NCI-H1436 (cell line): ENCODE results near the gene BACH2.
"Not testable (repeated sequence)": the region's sequence is repeated elsewhere in the genome, so short reads cannot be mapped to it uniquely, and the experiment has no call there.

ENCODE experiments used
- DNase-seq: peaks from one replicate; lab custom pipeline; 2025; lab: John Stamatoyannopoulos, UW

Gene BACH2

DNA sequence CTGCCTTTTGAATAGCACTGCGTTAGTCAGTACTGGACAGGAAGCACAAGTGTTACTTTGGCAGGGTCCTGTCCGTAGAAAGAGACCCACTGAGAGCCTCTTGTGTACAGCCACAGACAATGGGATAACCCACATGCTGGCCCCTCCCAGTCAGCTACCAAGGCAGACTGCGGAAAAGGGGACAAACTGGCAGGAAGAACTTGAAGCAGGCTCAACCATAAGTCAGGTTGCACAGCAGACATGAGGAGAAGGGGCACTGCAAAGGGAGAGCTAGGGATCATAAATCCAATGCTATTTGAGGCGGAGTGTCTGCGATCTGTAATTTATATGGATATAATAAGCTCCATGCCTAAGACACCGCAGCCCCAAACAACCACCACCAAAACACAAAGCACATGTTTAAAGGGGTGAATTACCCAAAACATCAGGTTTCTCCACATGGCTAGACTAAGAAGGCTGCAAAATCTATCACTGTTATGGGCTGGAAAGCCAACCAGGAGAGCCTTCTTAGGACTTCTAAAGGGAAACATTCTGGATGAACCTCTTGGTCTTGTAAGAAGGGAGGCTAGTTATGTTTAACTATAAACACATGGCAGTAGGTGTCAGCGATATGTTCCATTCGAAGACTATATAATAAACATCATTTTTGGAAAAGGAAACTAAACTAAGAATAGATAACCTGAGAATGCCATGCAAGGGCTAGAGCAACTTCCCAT, 141.7 kb downstream of the BACH2 start:
- no peak for DNase-seq

DNA sequence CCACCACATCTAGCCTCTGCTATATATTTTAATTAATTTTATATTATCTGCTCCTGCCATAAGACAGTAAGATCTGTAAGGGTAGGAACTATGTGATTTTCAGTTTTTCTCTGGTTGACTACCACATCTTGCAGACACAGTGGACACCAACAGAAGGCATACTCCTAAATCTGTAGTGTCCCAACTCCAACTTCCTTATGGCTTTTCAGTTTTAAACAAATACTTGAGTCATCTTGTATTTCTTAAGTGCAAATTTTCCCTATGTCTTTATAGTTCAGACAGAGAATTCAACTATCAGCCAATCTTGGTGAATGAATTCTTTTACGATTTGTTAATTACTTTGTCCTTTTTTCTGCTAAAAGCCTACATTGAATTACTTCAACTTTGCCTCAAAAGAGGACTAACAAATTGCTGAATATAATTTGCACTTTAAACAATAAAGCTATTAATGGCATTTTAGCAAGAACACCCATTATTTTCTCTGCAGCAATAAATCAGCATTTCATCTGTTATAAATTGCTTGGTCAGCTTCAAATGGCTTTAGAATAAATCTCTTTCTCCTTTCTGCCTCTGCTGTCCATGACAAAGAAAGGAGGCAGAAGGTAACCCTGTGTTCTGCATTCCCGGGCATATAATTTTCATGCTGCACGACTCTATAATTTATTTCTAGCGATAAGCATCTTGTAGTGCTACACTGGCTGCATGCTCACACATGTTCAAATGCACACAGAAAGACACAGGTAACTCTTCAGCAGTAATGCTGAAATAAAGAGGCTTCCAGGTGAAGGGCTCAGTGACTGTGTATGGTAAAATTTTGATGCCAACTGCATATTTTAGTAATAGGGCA, 144.8 kb downstream of the BACH2 start:
- DNase-seq: no peak

DNA sequence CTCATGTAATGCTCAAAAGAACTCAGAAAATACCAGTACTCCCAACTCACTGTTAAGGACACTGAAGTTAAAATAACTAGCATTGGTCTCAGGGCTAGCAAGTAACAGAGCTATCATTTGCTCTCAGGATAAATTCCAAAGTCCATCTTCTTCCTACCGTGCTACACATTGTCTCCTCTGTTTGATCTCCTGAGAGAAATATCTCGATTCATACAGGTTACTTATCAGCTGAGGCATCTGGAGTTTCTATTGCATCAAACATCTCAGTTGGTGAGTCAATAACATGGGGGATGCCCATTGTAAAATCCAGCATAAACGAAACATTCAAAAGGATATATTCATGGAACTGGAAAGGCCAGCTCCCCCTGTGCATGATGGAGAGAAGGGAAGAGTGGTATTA, 147.4 kb downstream of the BACH2 start:
- DNase-seq: no peak

DNA sequence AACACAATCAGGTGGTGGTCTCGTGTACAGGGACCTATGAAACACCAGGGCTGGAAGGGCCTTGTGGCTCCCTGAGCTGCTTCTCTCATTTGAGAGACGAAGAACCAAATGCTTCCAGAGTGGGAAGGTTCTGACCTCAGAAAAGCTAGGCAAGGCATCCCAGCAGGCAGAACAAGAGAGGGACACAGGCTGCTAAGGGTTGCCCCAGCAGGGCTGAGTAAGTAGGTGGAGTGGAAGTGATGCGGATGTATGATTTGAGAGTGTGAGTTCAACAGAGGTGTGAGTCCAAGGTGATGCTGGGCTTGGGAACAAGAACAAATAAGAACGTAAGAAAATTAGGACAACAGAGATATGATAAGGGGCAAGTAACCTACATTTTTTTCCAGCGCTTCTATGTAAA, 147.8 kb downstream of the BACH2 start:
- no peak for DNase-seq

DNA sequence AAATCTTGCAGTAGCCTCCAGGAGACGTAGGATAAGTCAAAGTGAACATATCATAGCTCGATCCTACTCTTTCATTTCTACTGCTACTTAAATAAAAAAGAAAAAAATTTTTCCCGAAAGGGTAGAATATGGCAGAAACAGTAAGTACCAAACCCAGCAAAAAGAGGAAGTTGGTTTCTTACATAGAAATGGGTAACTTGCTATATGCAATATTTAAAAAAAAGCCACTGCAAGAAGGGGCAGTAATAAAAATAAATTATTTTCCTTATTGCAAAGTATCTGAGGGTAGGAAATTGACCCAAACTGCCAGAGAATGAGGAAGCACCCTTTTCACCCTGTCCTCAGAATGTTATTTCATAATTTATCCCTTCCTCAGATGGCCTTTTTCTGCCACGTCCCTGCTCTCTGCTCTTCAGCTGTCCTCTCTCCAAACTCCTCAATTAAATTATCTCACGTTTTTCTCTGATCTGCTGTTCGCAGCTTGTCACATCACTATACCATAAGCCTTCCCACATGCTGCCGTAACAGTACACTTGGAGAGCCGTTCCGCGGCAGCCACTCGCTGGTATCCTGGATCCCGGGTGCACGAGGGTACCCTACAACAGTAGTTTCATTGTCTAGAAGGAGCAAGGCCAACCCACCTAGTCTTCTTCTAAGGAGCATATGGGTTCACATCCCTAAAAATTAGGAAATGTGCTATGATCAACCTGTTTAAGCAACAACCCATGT, 149.6 kb downstream of the BACH2 start:
- no peak for DNase-seq

DNA sequence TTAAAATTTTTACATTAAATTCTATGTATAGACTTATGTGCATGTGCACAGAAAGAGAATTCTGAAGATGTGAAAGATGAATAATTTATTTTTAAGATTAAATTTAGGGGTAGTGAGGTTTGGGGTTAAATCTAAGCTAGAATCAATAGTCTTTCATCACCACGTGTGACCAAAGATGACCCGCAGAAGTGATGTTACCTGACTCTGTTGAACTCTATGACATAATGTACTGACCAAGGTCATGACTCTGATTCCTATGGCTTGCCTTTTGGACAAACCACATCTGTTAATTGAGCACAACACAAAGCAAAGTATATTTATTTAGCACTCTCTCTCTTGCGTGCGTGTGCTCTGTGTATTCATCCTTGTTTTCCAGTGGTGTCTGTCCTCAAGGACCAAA, 150.6 kb downstream of the BACH2 start:
- no peak for DNase-seq

DNA sequence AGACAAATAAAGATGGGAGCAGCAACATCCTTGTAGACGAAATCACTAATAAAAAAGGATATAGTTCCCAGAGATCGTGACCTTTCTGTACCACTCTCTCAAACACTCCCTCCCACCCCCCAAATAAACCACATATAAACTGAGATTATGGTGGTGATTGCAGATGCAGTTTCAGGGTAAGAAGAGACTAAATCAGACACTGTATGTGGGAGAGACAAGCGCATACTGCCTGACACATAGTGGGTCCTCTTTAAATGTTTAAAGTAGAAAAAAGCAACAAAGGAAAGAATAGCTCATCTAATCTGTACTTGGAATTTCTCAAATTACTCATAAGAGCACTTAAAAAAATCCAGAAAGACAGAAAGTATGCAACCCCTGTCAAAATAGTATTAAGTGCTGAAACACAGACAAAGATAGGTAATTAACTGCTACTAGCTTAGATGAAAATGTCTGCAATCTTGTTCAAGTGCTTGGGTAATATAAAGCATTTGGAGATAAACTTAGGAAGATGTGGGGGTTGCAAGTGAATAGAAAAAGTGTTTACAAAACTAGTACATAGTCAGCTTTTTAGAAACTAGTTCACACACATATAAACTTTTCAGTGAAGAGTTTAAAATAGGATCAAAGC, 151.6 kb downstream of the BACH2 start:
- DNase-seq: no peak

DNA sequence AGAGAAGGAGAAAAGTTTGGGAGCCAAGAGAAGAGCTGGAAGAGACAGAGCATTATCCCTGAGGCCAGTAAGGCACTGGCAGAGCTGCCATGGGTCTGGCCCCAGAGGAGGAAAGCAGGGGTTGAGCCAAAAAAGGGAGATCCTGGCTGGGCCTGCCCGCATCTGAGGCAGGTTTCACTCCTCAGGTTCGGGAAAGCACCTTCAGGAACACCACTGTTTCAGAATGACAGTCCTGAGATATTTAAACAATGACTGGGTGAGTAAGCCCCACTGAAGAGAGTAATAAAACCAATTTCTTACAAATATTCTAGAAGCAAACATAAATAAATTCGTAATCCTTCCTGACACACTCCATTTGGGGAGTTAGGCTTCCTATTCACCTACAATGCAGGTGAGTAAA, 152.2 kb downstream of the BACH2 start:
- no peak for DNase-seq

DNA sequence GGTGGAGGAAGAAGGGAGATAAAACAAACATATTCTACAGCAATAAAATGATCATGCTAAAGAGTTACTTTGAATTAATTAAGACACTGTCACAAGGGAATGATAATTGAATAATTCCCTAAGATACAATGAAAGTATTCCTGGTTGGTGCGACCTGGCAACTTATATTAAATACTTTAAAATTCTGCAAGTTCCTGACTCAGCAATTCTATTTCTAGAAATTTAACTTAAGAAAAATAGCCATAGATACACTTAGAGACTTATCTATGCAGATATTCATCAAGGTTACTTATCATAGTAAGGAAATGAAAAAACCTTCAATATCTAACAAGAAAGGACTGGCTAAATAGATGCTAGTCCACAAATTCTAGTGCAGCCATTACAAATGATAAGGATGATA, 156.0 kb downstream of the BACH2 start:
- no peak for DNase-seq

DNA sequence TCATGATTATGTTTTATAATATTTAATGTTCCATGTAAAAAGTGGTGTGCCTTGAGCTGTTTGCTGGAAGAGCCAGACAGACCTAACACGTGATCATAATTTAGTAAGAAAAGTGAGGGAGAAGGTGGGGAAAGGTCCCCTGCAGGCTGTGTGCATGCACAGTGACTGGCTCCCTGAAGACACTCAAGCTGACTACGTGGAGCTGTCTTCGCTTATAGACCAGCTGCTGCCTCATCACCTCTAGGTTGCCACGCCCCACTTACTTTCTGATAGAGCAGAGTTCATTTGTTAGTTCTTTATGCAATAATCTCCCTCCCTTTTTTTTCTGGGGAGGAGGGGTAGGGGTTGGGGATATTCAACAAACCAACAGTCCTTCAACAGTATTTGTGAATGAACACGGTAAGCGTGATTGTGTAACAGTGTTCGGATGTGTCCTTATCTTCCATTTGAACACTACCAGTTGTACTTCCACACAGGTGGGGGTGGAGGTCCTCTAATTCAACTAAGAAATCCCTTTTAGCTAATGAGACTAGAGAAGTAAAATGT, 157.3 kb downstream of the BACH2 start:
- no peak for DNase-seq

DNA sequence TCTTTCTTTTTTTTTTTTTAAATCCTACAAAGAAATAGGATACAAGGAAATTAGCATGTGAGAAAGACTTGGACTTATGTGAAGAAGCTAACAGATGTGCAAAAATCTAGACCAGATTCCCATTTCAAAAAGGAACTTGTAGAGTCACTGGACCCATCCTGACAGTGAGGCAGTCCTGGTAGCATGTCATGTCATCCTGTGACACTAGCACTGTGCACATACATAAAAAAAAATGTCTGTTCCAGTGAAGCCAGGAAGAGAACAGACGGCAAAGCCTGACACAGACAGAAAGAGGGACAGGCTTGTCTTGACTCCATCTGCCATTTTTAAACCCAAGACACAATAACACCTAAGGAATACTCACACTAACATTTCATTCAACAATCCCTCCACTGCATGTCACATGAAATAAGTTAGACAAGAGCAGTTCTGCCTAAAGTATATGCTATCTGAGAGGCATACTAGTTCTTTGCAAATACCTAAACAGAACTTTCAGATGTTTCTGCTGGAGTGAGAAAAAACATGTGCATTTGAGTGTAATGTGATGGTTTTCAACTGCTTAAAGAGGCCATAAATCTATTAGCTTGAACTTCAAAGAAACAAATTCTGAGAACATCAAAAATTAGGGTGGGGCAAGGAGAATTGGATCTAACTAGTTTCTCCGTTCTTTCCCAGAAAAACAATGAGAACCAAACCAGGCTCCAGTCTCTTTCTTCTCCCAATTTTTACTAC, 159.6 kb downstream of the BACH2 start:
- no peak for DNase-seq

DNA sequence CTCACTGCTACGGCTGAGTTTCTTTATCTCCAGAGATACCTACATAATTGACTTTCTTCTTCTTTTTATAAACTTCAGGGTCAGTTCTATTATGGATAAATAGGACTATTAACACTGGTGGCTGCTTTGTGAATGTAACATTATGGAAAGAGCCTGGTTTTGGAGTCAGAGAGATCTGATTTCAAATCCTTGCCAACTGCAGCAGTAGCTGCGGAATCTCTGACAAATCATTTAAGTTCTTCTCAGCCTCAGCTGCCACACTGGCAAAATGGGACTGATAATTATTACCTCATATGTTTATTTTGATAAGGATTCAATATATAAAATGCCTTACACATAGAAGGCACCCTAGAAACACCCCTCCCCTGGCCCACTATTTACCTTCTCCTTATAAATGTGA, 160.5 kb downstream of the BACH2 start:
- no peak for DNase-seq

DNA sequence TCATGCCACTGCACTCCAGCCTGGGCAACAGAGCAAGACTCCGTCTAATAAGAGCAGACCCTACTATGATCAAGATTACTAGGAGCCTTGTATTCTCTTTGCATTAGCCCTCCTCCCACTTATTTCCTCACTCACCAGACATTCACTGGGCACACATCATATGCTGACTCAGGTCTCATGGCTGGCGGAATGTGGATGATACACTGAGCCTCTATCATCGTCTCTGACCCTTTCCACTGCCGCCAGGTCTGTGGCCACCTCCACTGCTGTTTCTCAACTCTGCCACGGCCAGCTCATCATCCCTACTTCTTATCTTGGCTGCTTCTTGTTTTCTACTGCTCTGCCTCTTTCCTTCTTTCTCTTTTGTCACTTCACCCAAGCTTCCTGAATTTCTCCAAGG, 161.0 kb downstream of the BACH2 start:
- no peak for DNase-seq

DNA sequence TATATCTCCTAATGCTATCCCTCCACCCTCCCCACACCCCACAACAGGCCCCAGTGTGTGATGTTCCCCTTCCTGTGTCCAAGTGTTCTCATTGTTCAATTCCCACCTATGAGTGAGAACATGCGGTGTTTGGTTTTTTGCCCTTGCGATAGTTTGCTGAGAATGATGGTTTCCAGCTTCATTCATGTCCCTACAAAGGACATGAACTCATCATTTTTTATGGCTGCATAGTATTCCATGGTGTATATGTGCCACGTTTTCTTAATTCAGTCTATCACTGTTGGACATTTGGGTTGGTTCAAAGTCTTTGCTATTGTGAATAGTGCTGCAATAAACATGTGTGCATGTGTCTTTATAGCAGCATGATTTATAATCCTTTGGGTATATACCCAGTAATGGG, 163.0 kb downstream of the BACH2 start:
- DNase-seq: not testable (repeated sequence)

DNA sequence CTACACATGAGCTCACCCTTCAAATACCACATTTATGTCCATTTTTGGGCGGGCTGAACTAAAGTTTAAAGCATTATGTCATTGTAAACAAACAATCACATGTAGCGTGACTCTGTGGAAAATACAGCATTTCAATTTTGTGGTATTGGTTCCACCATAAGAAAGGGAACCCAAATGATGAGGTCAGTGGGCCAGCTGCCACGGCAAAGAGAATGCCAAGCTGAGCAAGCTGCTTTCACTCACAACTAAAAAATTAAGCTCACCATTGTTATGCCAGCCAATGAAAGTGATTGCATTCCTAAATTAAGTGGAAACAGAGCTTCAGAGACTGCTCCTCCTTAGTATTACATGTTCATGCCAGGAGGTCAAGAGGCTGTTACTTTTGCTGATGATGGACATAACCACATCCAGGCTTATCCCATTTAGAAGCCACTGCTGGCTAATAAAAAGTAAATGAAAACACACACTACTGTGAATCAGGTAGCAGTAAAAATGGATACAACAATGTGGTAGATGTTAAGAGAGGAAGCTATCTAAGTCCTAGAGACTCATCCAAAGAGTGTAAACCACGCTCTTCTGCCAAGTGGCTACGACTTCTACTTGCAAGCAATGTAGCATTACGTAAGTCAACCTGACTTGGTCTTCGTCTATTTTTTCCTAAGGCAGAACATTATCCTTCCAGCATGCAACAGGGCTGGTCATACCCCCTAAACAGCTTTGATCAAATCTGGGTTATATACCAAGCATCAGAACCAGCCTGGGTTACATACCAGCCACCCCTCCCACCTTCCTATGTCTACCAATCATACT, 164.8 kb downstream of the BACH2 start:
- no peak for DNase-seq

DNA sequence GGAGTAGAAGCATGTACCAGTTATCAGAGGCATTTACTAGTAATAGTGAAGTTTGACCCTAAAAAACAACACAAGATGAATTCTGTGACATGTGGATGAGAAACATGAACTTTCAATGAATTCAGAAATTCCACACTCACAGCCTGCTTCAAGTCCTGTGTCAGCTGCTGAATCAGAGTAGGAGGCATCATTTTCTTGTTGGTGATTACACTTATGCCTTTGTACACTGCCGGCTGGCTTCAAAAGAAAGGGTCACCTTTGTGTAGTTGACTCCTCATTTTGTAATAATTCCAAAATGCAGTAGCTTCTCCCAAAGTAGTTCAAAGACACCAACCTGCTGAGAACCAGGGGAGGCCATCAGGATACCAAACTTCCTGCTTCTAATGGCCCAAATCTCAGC, 165.5 kb downstream of the BACH2 start:
- DNase-seq: no peak

DNA sequence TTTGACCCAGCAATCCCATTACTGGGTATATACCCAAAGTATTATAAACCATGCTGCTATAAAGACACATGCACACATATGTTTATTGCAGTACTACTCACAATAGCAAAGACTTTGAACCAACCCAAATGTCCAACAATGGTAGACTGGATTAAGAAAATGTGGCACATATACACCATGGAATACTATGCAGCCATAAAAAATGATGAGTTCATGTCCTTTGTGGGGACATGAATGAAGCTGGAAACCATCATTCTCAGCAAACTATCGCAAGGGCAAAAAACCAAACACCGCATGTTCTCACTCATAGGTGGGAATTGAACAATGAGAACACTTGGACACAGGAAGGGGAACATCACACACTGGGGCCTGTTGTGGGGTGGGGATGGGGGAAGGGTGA, 168.0 kb downstream of the BACH2 start:
- not testable (repeated sequence) for DNase-seq

DNA sequence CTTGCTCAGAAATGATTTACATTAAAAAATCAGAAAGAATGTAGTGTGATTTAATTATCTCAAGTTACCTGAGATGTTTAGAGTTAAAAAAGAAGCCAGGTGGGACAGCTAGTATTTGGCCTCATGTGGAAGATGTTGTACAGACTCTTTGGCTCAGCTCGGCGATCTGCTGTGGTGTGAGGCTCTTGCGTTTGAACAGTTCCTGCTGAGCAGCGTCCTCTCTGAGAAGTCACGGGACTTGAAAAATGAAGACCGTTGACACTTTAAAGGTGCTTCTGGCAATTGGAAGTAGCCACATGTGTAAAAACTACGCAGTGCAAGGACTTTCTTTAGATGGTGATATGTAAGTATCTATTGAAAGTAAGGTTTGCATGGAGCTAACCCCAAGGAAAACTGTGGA, 169.0 kb downstream of the BACH2 start:
- DNase-seq: no peak

DNA sequence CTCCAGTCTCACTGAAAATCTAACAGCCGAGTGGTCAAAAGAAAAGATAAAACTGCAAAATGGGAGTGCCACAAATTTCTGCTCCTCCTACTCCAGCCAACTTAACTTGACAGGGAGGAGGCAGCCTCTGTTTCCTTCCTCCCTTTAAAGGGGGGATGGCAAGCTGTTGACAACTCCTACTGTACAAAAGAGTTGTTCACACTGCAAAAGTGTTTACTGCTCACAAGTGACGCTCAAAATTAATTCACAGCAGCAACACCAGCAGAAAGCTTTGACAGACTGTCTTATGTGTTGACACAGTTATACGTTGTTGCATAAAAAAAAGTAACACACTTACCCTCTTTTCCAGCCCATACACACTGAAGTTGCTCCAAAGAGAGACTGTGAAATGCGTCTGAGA, 169.8 kb downstream of the BACH2 start:
- no peak for DNase-seq

DNA sequence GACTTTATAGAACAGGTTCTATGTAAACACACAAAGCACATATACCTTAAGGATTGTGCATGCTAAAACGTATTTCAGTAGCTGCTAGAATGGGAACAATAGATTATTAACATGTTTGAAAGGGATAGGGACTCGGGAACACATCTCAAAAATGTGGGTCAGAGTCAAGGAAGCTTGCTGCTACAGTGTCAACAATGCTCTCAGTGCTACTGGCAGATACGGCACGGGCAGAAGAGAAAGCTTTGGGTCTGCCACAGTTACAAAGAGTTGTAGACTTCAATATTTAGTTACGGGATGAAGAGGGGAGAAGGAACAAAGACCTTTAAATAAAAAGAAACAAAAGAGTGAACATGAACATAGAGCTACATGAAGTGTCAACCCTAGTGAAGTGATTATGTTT, 170.5 kb downstream of the BACH2 start:
- no peak for DNase-seq
